Trophoblast cell (in vitro differentiated cells and primary cell): ENCODE data around the gene LRMDA.

Source experiments
- DNase-seq, 2 donors: peaks; one replicate each; pipeline ENCODE4 v3.0.0-alpha.2; 2016
- H2AFZ ChIP-seq: 2 replicates; pipeline ENCODE4 v1.6.1; 2013; ENCODE audit warnings: low read length, moderate library complexity, mild to moderate bottlenecking; ENCODE audit not compliant: insufficient read depth, poor library complexity
- H2AK5ac ChIP-seq: 2 replicates; pipeline ENCODE4 v1.6.1; 2013; ENCODE audit warnings: mild to moderate bottlenecking, low read length
- H2BK120ac ChIP-seq: 2 replicates; pipeline ENCODE4 v1.6.1; 2013; ENCODE audit warnings: low read length, mild to moderate bottlenecking, moderate library complexity; ENCODE audit not compliant: insufficient read depth, poor library complexity
- H2BK12ac ChIP-seq: 2 replicates; pipeline ENCODE4 v1.6.1; 2013; ENCODE audit warnings: mild to moderate bottlenecking, low read length, moderate library complexity
- H2BK5ac ChIP-seq: 2 replicates; pipeline ENCODE4 v1.6.1; 2013; ENCODE audit warnings: low read length, low read depth, moderate library complexity, mild to moderate bottlenecking; ENCODE audit not compliant: poor library complexity
- H3K14ac ChIP-seq: 2 replicates; pipeline ENCODE4 v1.6.1; 2013; ENCODE audit warnings: mild to moderate bottlenecking, low read length
- H3K18ac ChIP-seq: 2 replicates; pipeline ENCODE4 v1.6.1; 2013; ENCODE audit warnings: mild to moderate bottlenecking, low read length
- H3K23ac ChIP-seq: 2 replicates; pipeline ENCODE4 v1.6.1; 2013; ENCODE audit warnings: low read length
- H3K27ac ChIP-seq: 2 replicates; pipeline ENCODE4 v1.5.1; 2013; ENCODE audit warnings: low read depth, mild to moderate bottlenecking, inconsistent platforms, low read length, moderate library complexity
- H3K27me3 ChIP-seq: 2 replicates; pipeline ENCODE4 v1.6.1; 2013; ENCODE audit warnings: inconsistent platforms, mild to moderate bottlenecking, low read length, moderate library complexity; ENCODE audit not compliant: insufficient read depth
- H3K36me3 ChIP-seq, 2 experiments: 1 replicate in 1 of 2; 2 replicates in 1 of 2; pipeline ENCODE4 v1.6.1; 2013; ENCODE audit warnings: low read length in 2 of 2, mild to moderate bottlenecking in 2 of 2, moderate library complexity in 1 of 2; ENCODE audit not compliant: insufficient read depth in 2 of 2, control insufficient read depth in 1 of 2
- H3K4ac ChIP-seq: 2 replicates; pipeline ENCODE4 v1.6.1; 2013; ENCODE audit warnings: low read depth, mild to moderate bottlenecking, low read length, moderate library complexity
- H3K4me1 ChIP-seq, 2 experiments: 1 replicate in 1 of 2; 2 replicates in 1 of 2; pipeline ENCODE4 v1.6.1; 2013; ENCODE audit warnings: low read length in 2 of 2, mild to moderate bottlenecking in 2 of 2, moderate library complexity in 1 of 2; ENCODE audit not compliant: insufficient read depth in 2 of 2, control insufficient read depth in 1 of 2
- H3K4me2 ChIP-seq: 2 replicates; pipeline ENCODE4 v1.6.1; 2013; ENCODE audit warnings: inconsistent platforms, mild to moderate bottlenecking, low read length, moderate library complexity
- H3K4me3 ChIP-seq: 2 replicates; pipeline ENCODE4 v1.5.1; 2013; ENCODE audit warnings: mild to moderate bottlenecking, low read depth, low read length, inconsistent platforms
- H3K79me1 ChIP-seq: one replicate; pipeline ENCODE4 v1.6.1; 2013; ENCODE audit warnings: low read length
- H3K79me2 ChIP-seq: 2 replicates; pipeline ENCODE4 v1.6.1; 2013; ENCODE audit warnings: low read length, mild to moderate bottlenecking; ENCODE audit not compliant: control insufficient read depth, insufficient read depth, poor library complexity
- H3K9ac ChIP-seq: 2 replicates; pipeline ENCODE4 v1.6.1; 2013; ENCODE audit warnings: mild to moderate bottlenecking, low read length
- H3K9me3 ChIP-seq: 2 replicates; pipeline ENCODE4 v1.6.1; 2013; ENCODE audit warnings: low read depth, mild to moderate bottlenecking, control low read depth, inconsistent platforms, low read length; ENCODE audit not compliant: insufficient read depth
- H4K12ac ChIP-seq: 2 replicates; pipeline ENCODE4 v1.6.1; 2013; ENCODE audit warnings: low read depth, mild to moderate bottlenecking, low read length, moderate library complexity
- H4K8ac ChIP-seq: 2 replicates; pipeline ENCODE4 v1.6.1; 2013; ENCODE audit warnings: low read depth, mild to moderate bottlenecking, low read length, moderate library complexity
- H4K91ac ChIP-seq: one replicate; pipeline ENCODE4 v1.6.1; 2013; ENCODE audit warnings: low read depth, mild to moderate bottlenecking, low read length, moderate library complexity
- WGBS: extraction: QIAGEN DNeasy Blood & Tissue Kit; methylation state at CpG from one replicate; pipeline ENCODE4 v1.1.7; 2013; ENCODE audit warnings: missing lambda C conversion rate; ENCODE audit not compliant: insufficient read length, insufficient coverage; ENCODE audit errors: extremely low coverage; 5-methylcytosine and 5-hydroxymethylcytosine counted together

LRMDA gene

GRCh38 chr10:76399226-76399625 lies 967.8 kb downstream of the LRMDA start:
- Histone ChIP-seq H4K12ac (no peak overlapping the region), H2AK5ac (no peak overlapping the region), H3K4ac (no peak overlapping the region), H3K4me1 (peaks cover 0 to 5% of the 10 kb centered on the region in 2 experiments), H2BK5ac (no peak overlapping the region), H3K79me2 (no peaks in the 10 kb centered on the region), H3K79me1 (no peaks in the 10 kb centered on the region), H3K36me3 (no peaks in the 10 kb centered on the region), H3K14ac (no peak overlapping the region), H3K23ac (no peak overlapping the region), H3K4me3 (no peak overlapping the region), H3K18ac (no peak overlapping the region), H3K27ac (no peak overlapping the region), H4K91ac (no peak overlapping the region), H2BK12ac (no peak overlapping the region), H3K9ac (no peak overlapping the region), H3K9me3 (no peaks in the 10 kb centered on the region), H2BK120ac (no peak overlapping the region), H2AFZ (no peak overlapping the region), H3K4me2 (no peak overlapping the region), H4K8ac (no peak overlapping the region), H3K27me3 (no peaks in the 10 kb centered on the region)
- DNase-seq = no peak
- no CpG with 5 or more reads among the region's 4 CpGs for WGBS

GRCh38 chr10:76401006-76401405 lies 969.6 kb downstream of the LRMDA start:
- H3K4ac ChIP-seq = no peak overlapping the region
- no peak overlapping the region for H2AFZ ChIP-seq
- H3K23ac ChIP-seq = no peak overlapping the region
- H3K9me3 ChIP-seq = peaks cover 2% of the 10 kb centered on the region
- no peak overlapping the region for H2AK5ac ChIP-seq
- H3K79me2 ChIP-seq = no peaks in the 10 kb centered on the region
- no peak overlapping the region for H3K9ac ChIP-seq
- no peak overlapping the region for H2BK12ac ChIP-seq
- H3K18ac ChIP-seq = no peak overlapping the region
- H3K79me1 ChIP-seq = no peaks in the 10 kb centered on the region
- WGBS = no CpG with 5 or more reads among the region's 3 CpGs
- H3K4me2 ChIP-seq = no peak overlapping the region
- no peaks in the 10 kb centered on the region for H3K36me3 ChIP-seq
- peaks cover 0 to 5% of the 10 kb centered on the region in 2 experiments for H3K4me1 ChIP-seq
- no peak overlapping the region for H4K91ac ChIP-seq
- no peak overlapping the region for H4K12ac ChIP-seq
- DNase-seq = peak in 1 of 2 donors; percentile 1
- H3K27ac ChIP-seq = no peak overlapping the region
- no peak overlapping the region for H3K4me3 ChIP-seq
- H4K8ac ChIP-seq = no peak overlapping the region
- no peak overlapping the region for H2BK5ac ChIP-seq
- H2BK120ac ChIP-seq = no peak overlapping the region
- H3K14ac ChIP-seq = no peak overlapping the region
- H3K27me3 ChIP-seq = no peaks in the 10 kb centered on the region

- Histone ChIP-seq H3K79me2 (no peaks in the 10 kb centered on the region), H4K12ac (no peak overlapping the region), H3K79me1 (no peaks in the 10 kb centered on the region), H3K27me3 (no peaks in the 10 kb centered on the region), H3K4ac (no peak overlapping the region), H3K4me3 (no peak overlapping the region), H3K27ac (no peak overlapping the region), H4K8ac (no peak overlapping the region), H4K91ac (no peak overlapping the region), H2BK5ac (no peak overlapping the region), H3K36me3 (no peaks in the 10 kb centered on the region), H3K9ac (no peak overlapping the region), H2AFZ (no peak overlapping the region), H3K9me3 (peaks cover 2% of the 10 kb centered on the region), H3K4me1 (peaks cover 0 to 2% of the 10 kb centered on the region in 2 experiments), H3K18ac (no peak overlapping the region), H3K14ac (no peak overlapping the region), H3K4me2 (no peak overlapping the region), H2BK12ac (no peak overlapping the region), H2BK120ac (no peak overlapping the region), H3K23ac (no peak overlapping the region), H2AK5ac (no peak overlapping the region)
- DNase-seq = peak; percentile 28 to 55
- no CpG with 5 or more reads among the region's 4 CpGs for WGBS
Observed at GRCh38 chr10:76403912-76404311, 972.5 kb downstream of the LRMDA start.

GRCh38 chr10:76404531-76404930 lies 973.1 kb downstream of the LRMDA start:
- WGBS = no CpG with 5 or more reads among the region's 4 CpGs
- Histone ChIP-seq H2BK5ac (no peak overlapping the region), H3K4me1 (peaks cover 0 to 2% of the 10 kb centered on the region in 2 experiments), H2AK5ac (no peak overlapping the region), H3K79me2 (no peaks in the 10 kb centered on the region), H3K18ac (no peak overlapping the region), H3K9ac (no peak overlapping the region), H2AFZ (no peak overlapping the region), H3K9me3 (peaks cover 2% of the 10 kb centered on the region), H3K27me3 (no peaks in the 10 kb centered on the region), H4K91ac (no peak overlapping the region), H3K4ac (no peak overlapping the region), H3K27ac (no peak overlapping the region), H3K36me3 (no peaks in the 10 kb centered on the region), H3K4me3 (no peak overlapping the region), H2BK12ac (no peak overlapping the region), H4K12ac (no peak overlapping the region), H4K8ac (no peak overlapping the region), H3K79me1 (no peaks in the 10 kb centered on the region), H3K14ac (no peak overlapping the region), H3K23ac (no peak overlapping the region), H2BK120ac (no peak overlapping the region), H3K4me2 (no peak overlapping the region)
- no peak for DNase-seq
